WTC11 (cell line): ENCODE data around the gene FARP2.

ENCODE experiments used
- FOXK1 ChIP-seq: sonication (generic); formaldehyde crosslinking; IDR thresholded peaks from 2 replicates; pipeline ENCODE4 v1.8.0; 2022; ENCODE audit warnings: mild to moderate bottlenecking, moderate library complexity, missing genetic modification reagents
- TF ChIP-seq, protein P1 (sequence below): fragments of 200-600 bp; IDR thresholded peaks from 2 replicates; pipeline ENCODE4 v1.8.0; 2022; ENCODE audit warnings: antibody characterized with exemption

GRCh38 chr2:241494311-241494908 lies 138.3 kb downstream of the FARP2 start:
- no peak for TF ChIP-seq FOXK1 (CRISPR knock-in tag)
- TF ChIP-seq, protein P1, sequence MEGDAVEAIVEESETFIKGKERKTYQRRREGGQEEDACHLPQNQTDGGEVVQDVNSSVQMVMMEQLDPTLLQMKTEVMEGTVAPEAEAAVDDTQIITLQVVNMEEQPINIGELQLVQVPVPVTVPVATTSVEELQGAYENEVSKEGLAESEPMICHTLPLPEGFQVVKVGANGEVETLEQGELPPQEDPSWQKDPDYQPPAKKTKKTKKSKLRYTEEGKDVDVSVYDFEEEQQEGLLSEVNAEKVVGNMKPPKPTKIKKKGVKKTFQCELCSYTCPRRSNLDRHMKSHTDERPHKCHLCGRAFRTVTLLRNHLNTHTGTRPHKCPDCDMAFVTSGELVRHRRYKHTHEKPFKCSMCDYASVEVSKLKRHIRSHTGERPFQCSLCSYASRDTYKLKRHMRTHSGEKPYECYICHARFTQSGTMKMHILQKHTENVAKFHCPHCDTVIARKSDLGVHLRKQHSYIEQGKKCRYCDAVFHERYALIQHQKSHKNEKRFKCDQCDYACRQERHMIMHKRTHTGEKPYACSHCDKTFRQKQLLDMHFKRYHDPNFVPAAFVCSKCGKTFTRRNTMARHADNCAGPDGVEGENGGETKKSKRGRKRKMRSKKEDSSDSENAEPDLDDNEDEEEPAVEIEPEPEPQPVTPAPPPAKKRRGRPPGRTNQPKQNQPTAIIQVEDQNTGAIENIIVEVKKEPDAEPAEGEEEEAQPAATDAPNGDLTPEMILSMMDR, result no peak
